Cardiac muscle cell (in vitro differentiated cells and primary cell): ENCODE measurements around the gene PPT1. TPM values are rescaled to one million over a fixed set of nuclear protein-coding genes. Genes with fewer than 3 reads are reported as not detected.
A peak's percentile ranks its signal among the peaks of the same experiment; 100 is the strongest.

ENCODE experiments used
- DNase-seq, 2 donors: peaks; one replicate each; pipeline versions ENCODE4 v3.0.0 to v3.0.0-alpha.2; 2010 to 2017; ENCODE audit warnings: low read depth in 1 of 2, low spot score in 1 of 2
- H3K27ac ChIP-seq: fragments of 200-600 bp; sonication (generic); 2 replicates; pipeline ENCODE4 v1.5.1; 2016
- H3K27me3 ChIP-seq: fragments of 200-600 bp; sonication (generic); 2 replicates; pipeline ENCODE4 v1.6.0; 2016; ENCODE audit warnings: control low read depth
- H3K36me3 ChIP-seq: fragments of 200-600 bp; sonication (generic); 2 replicates; pipeline ENCODE4 v1.5.1; 2016; ENCODE audit warnings: control low read depth
- H3K4me1 ChIP-seq: fragments of 200-600 bp; sonication (generic); 2 replicates; pipeline ENCODE4 v1.8.1; 2017; ENCODE audit warnings: low read depth, mild to moderate bottlenecking, mixed run types
- H3K4me3 ChIP-seq: fragments of 200-600 bp; sonication (generic); 2 replicates; pipeline ENCODE4 v1.5.1; 2016; ENCODE audit warnings: mild to moderate bottlenecking
- H3K9me3 ChIP-seq: fragments of 200-600 bp; sonication (generic); 2 replicates; pipeline ENCODE4 v1.5.1; 2017; ENCODE audit warnings: low read depth, mild to moderate bottlenecking, control low read depth
- CTCF ChIP-seq: IDR thresholded peaks from 2 replicates; pipeline ENCODE4 v1.5.1; 2012; ENCODE audit warnings: low read depth, mild to moderate bottlenecking, low read length
- polyA plus RNA-seq: library from polyadenylated mRNA; unstranded; fragments of >200 nt; fragmentation: Nextera tagmentation; extraction: Ambion mirVana; gene quantifications from 2 replicates; pipeline ENCODE4 v1.2.1, GENCODE V29; 2016
- total RNA-seq: library from RNA; depleted of rRNA; stranded (reverse); fragments of >200 nt; gene quantifications from 2 replicates; pipeline ENCODE4 v1.2.3, GENCODE V29; 2016

PPT1 gene
- total and polyA plus RNA-seq, 2 experiments from 2014 or later: 18.5 to 52.0 TPM

GRCh38 chr1:40078512-40079333 is 18.3 kb downstream of the PPT1 start:
- H3K27me3 ChIP-seq: no peaks in the 10 kb centered on the region
- no peaks in the 10 kb centered on the region for H3K9me3 ChIP-seq
- H3K4me3 ChIP-seq: no peak overlapping the region
- H3K27ac ChIP-seq: no peak overlapping the region
- H3K4me1 ChIP-seq: no peaks in the 10 kb centered on the region
- TF ChIP-seq CTCF: peak; percentile 82
- DNase-seq: peak; percentile 68 to 73
- peaks cover 22% of the 10 kb centered on the region for H3K36me3 ChIP-seq

- H3K27ac ChIP-seq: no peak overlapping the region
- H3K4me3 ChIP-seq: no peak overlapping the region
- no peaks in the 10 kb centered on the region for H3K4me1 ChIP-seq
- no peaks in the 10 kb centered on the region for H3K9me3 ChIP-seq
- DNase-seq: peak in 1 of 2 donors; percentile 92
- H3K36me3 ChIP-seq: peaks cover 28% of the 10 kb centered on the region
- no peak for TF ChIP-seq CTCF
- H3K27me3 ChIP-seq: no peaks in the 10 kb centered on the region
These were observed 20.1 kb downstream of the PPT1 start for GRCh38 chr1:40076895-40077312.

GRCh38 chr1:40075266-40075665 is 21.8 kb downstream of the PPT1 start:
- no peak overlapping the region for H3K4me3 ChIP-seq
- H3K27me3 ChIP-seq: no peaks in the 10 kb centered on the region
- H3K9me3 ChIP-seq: no peaks in the 10 kb centered on the region
- H3K36me3 ChIP-seq: peaks cover 43% of the 10 kb centered on the region
- H3K4me1 ChIP-seq: no peaks in the 10 kb centered on the region
- no peak overlapping the region for H3K27ac ChIP-seq
- no peak for DNase-seq
- TF ChIP-seq CTCF: no peak

GRCh38 chr1:40073062-40073461 is 24.0 kb downstream of the PPT1 start:
- Histone ChIP-seq H3K4me1 (no peaks in the 10 kb centered on the region), H3K4me3 (no peak overlapping the region), H3K27me3 (no peaks in the 10 kb centered on the region), H3K9me3 (no peaks in the 10 kb centered on the region), H3K36me3 (peaks cover 56% of the 10 kb centered on the region), H3K27ac (no peak overlapping the region)
- DNase-seq: no peak
- no peak for TF ChIP-seq CTCF

- DNase-seq: no peak
- Histone ChIP-seq H3K27ac (no peak overlapping the region), H3K36me3 (peaks cover 59% of the 10 kb centered on the region), H3K4me3 (no peak overlapping the region), H3K9me3 (no peaks in the 10 kb centered on the region), H3K27me3 (no peaks in the 10 kb centered on the region), H3K4me1 (no peaks in the 10 kb centered on the region)
- TF ChIP-seq CTCF: no peak
These were observed 24.9 kb downstream of the PPT1 start for GRCh38 chr1:40072142-40072541.
